H9 (cell line): ENCODE measurements around the gene BCL2L15. TPM values are rescaled to one million over a fixed set of nuclear protein-coding genes. Genes with fewer than 3 reads are reported as not detected.

Experiments
- DNase-seq: peaks from one replicate; pipeline ENCODE4 v3.0.0-alpha.2; 2017
- H2AFZ ChIP-seq: one replicate; pipeline ENCODE4 v1.6.1; 2013; ENCODE audit warnings: mild to moderate bottlenecking, low read length, control low read depth, moderate library complexity
- H2AK5ac ChIP-seq: 2 replicates; pipeline ENCODE4 v1.6.1; 2013; ENCODE audit warnings: low read length, control low read depth, mixed read lengths; ENCODE audit not compliant: insufficient read length
- H2BK120ac ChIP-seq: one replicate; pipeline ENCODE4 v1.6.1; 2013; ENCODE audit warnings: low read depth, mild to moderate bottlenecking, low read length, control low read depth, inconsistent platforms; ENCODE audit not compliant: poor library complexity, severe bottlenecking
- H2BK12ac ChIP-seq: 2 replicates; pipeline ENCODE4 v1.6.1; 2013; ENCODE audit warnings: low read length, control low read depth, mixed read lengths, low read depth; ENCODE audit not compliant: insufficient read length
- H2BK15ac ChIP-seq: 2 replicates; pipeline ENCODE4 v1.6.1; 2013; ENCODE audit warnings: low read depth, low read length, control low read depth
- H2BK20ac ChIP-seq: one replicate; pipeline ENCODE4 v1.6.1; 2013; ENCODE audit warnings: low read depth, mild to moderate bottlenecking, low read length, control low read depth, inconsistent platforms; ENCODE audit not compliant: poor library complexity, severe bottlenecking
- H2BK5ac ChIP-seq: 2 replicates; pipeline ENCODE4 v1.6.1; 2013; ENCODE audit warnings: low read length, control low read depth, mixed read lengths; ENCODE audit not compliant: insufficient read length
- H3K14ac ChIP-seq: 2 replicates; pipeline ENCODE4 v1.6.1; 2013; ENCODE audit warnings: low read length, control low read depth; ENCODE audit not compliant: insufficient read depth
- H3K18ac ChIP-seq: 2 replicates; pipeline ENCODE4 v1.6.1; 2013; ENCODE audit warnings: low read depth, mild to moderate bottlenecking, mixed read lengths, low read length, control low read depth; ENCODE audit not compliant: insufficient read length
- H3K23ac ChIP-seq: 2 replicates; pipeline ENCODE4 v1.6.1; 2013; ENCODE audit warnings: low read length, control low read depth, mixed read lengths, low read depth; ENCODE audit not compliant: insufficient read length
- H3K23me2 ChIP-seq: 2 replicates; pipeline ENCODE4 v1.6.1; 2013; ENCODE audit warnings: low read depth, mild to moderate bottlenecking, mixed read lengths, low read length, control low read depth; ENCODE audit not compliant: insufficient read length, poor library complexity, severe bottlenecking
- H3K27ac ChIP-seq: 2 replicates; pipeline ENCODE4 v1.5.1; 2013; ENCODE audit warnings: low read length, control low read depth, mixed read lengths, low read depth; ENCODE audit not compliant: insufficient read length
- H3K27me3 ChIP-seq: 2 replicates; pipeline ENCODE4 v1.6.1; 2013; ENCODE audit warnings: low read length, control low read depth, inconsistent platforms; ENCODE audit not compliant: insufficient read depth
- H3K4ac ChIP-seq: 2 replicates; pipeline ENCODE4 v1.6.1; 2013; ENCODE audit warnings: low read depth, mild to moderate bottlenecking, control low read depth, inconsistent platforms, low read length, moderate library complexity
- H3K4me1 ChIP-seq: 2 replicates; pipeline ENCODE4 v1.6.1; 2013; ENCODE audit warnings: low read length, control low read depth, inconsistent platforms; ENCODE audit not compliant: insufficient read depth
- H3K4me2 ChIP-seq: 2 replicates; pipeline ENCODE4 v1.6.1; 2013; ENCODE audit warnings: low read length, control low read depth, mixed read lengths; ENCODE audit not compliant: insufficient read length, insufficient read depth
- H3K56ac ChIP-seq: 2 replicates; pipeline ENCODE4 v1.6.1; 2013; ENCODE audit warnings: low read depth, mild to moderate bottlenecking, mixed read lengths, low read length, control low read depth; ENCODE audit not compliant: insufficient read length
- H3K79me1 ChIP-seq: 2 replicates; pipeline ENCODE4 v1.6.1; 2013; ENCODE audit warnings: low read depth, mild to moderate bottlenecking, moderate library complexity, low read length, control low read depth, inconsistent platforms; ENCODE audit not compliant: insufficient read depth, poor library complexity, severe bottlenecking
- H3K79me2 ChIP-seq: 2 replicates; pipeline ENCODE4 v1.6.1; 2013; ENCODE audit warnings: low read length, control low read depth, inconsistent platforms; ENCODE audit not compliant: insufficient read depth
- H3K9ac ChIP-seq: 2 replicates; pipeline ENCODE4 v1.6.1; 2013; ENCODE audit warnings: low read length, control low read depth, mixed read lengths; ENCODE audit not compliant: insufficient read length; ENCODE audit errors: extremely low read depth
- H3K9me3 ChIP-seq: one replicate; pipeline ENCODE4 v1.6.1; 2013; ENCODE audit warnings: low read depth, low read length, inconsistent platforms; ENCODE audit not compliant: control insufficient read depth
- H3T11ph ChIP-seq: one replicate; pipeline ENCODE4 v1.6.1; 2013; ENCODE audit warnings: mild to moderate bottlenecking, low read length, control low read depth, inconsistent platforms
- H4K20me1 ChIP-seq: one replicate; pipeline ENCODE4 v1.6.1; 2013; ENCODE audit not compliant: control insufficient read depth, insufficient read length, insufficient read depth
- H4K5ac ChIP-seq: 2 replicates; pipeline ENCODE4 v1.6.1; 2013; ENCODE audit warnings: low read depth, mild to moderate bottlenecking, mixed read lengths, low read length, control low read depth; ENCODE audit not compliant: insufficient read length
- H4K8ac ChIP-seq: replicated peaks from 2 replicates; pipeline ENCODE4 v1.6.1; 2013; ENCODE audit warnings: low read length, control low read depth, mixed read lengths, low read depth; ENCODE audit not compliant: insufficient read length
- H4K91ac ChIP-seq: 2 replicates; pipeline ENCODE4 v1.6.1; 2013; ENCODE audit warnings: low read depth, mild to moderate bottlenecking, moderate library complexity, mixed read lengths, low read length, control low read depth; ENCODE audit not compliant: insufficient read length
- H3K27ac Mint-ChIP-seq, 3 experiments: 2 replicates in 2 of 3; 3 replicates in 1 of 3; pipeline ENCODE4 v1.8.0; 2020 to 2021; ENCODE audit warnings: mixed read lengths in 3 of 3, mild to moderate bottlenecking in 1 of 3, moderate library complexity in 1 of 3
- H3K27me3 Mint-ChIP-seq: 2 replicates; pipeline ENCODE4 v1.8.0; 2021; ENCODE audit warnings: low read depth, mild to moderate bottlenecking, moderate library complexity, mixed read lengths
- H3K36me3 Mint-ChIP-seq, 3 experiments: 2 replicates in 2 of 3; 3 replicates in 1 of 3; pipeline ENCODE4 v1.8.0; 2020 to 2021; ENCODE audit warnings: low read depth in 3 of 3, mixed read lengths in 3 of 3; ENCODE audit not compliant: insufficient read depth in 1 of 3
- H3K4me1 Mint-ChIP-seq, 2 experiments: 2 replicates each; pipeline ENCODE4 v1.8.0; 2020; ENCODE audit warnings: mixed read lengths in 2 of 2
- H3K4me3 Mint-ChIP-seq, 2 experiments: 2 replicates in 1 of 2; 3 replicates in 1 of 2; pipeline ENCODE4 v1.8.0; 2020 to 2021; ENCODE audit warnings: mild to moderate bottlenecking in 2 of 2, mixed read lengths in 2 of 2, moderate library complexity in 1 of 2
- H3K9me3 Mint-ChIP-seq, 2 experiments: 2 replicates in 1 of 2; 3 replicates in 1 of 2; pipeline ENCODE4 v1.8.0; 2020; ENCODE audit warnings: mild to moderate bottlenecking in 2 of 2, mixed read lengths in 2 of 2, moderate library complexity in 1 of 2
- WGBS: extraction: QIAGEN DNeasy Blood & Tissue Kit; methylation state at CpG from one replicate; pipeline ENCODE4 v1.1.7; 2013; ENCODE audit warnings: missing lambda C conversion rate, low lambda C conversion rate, mixed read lengths; ENCODE audit not compliant: insufficient read length; ENCODE audit errors: extremely low coverage; 5-methylcytosine and 5-hydroxymethylcytosine counted together
- total RNA-seq: library from RNA; stranded (reverse); gene quantifications from 2 replicates; pipeline ENCODE4 v1.2.1, GENCODE V29; 2021
- TF ChIP-seq, protein P1 (sequence below): fragments of 200-600 bp; sonication (generic); conservative IDR thresholded peaks from 3 replicates; pipeline ENCODE4 v1.8.0; 2021; ENCODE audit warnings: antibody characterized with exemption, mild to moderate bottlenecking

Gene BCL2L15
- total RNA-seq, 1 experiment from 2014 or later, result 0.22 TPM

DNA sequence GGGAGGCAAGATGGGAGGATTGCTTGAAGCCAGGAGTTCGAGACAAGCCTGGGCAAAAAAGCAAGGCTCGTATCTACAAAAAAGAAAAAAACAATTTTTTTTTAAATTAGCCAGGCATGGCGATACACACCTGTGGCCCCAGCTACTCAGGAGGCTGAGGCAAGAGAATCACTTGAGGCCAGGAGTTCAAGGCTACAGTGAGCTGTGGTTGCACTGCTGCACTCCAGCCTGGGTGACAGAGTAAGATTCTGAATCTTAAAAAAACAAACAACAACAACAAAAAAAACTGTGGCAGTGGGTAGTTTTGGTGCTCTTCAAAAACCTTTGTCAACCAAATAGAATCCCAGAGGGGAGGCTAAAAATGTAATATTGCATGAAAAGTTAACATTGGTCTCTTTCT, 16.6 kb downstream of the BCL2L15 start:
- Mint-ChIP-seq H3K36me3 (no peaks in the 10 kb centered on the region), H3K4me1 (no peaks in the 10 kb centered on the region), H3K4me3 (no peak overlapping the region), H3K27ac (no peak overlapping the region), H3K9me3 (no peaks in the 10 kb centered on the region), H3K27me3 (no peaks in the 10 kb centered on the region)
- no peak overlapping the region for H3K4me2 ChIP-seq
- H2BK15ac ChIP-seq, result no peak overlapping the region
- no peaks in the 10 kb centered on the region for H3K27me3 ChIP-seq
- H3K79me1 ChIP-seq, result no peaks in the 10 kb centered on the region
- H3K18ac ChIP-seq, result no peak overlapping the region
- no peak overlapping the region for H3T11ph ChIP-seq
- no CpG with 5 or more reads among the region's 3 CpGs for WGBS
- H2BK120ac ChIP-seq, result no peak overlapping the region
- H4K8ac ChIP-seq, result no peak overlapping the region
- H3K23me2 ChIP-seq, result no peaks in the 10 kb centered on the region
- no peaks in the 10 kb centered on the region for H3K9me3 ChIP-seq
- H4K5ac ChIP-seq, result no peak overlapping the region
- H2BK12ac ChIP-seq, result no peak overlapping the region
- no peak overlapping the region for H3K4ac ChIP-seq
- H2BK20ac ChIP-seq, result no peak overlapping the region
- no peaks in the 10 kb centered on the region for H3K79me2 ChIP-seq
- H4K91ac ChIP-seq, result no peak overlapping the region
- H4K20me1 ChIP-seq, result no peaks in the 10 kb centered on the region
- H3K23ac ChIP-seq, result no peak overlapping the region
- no peak overlapping the region for H3K14ac ChIP-seq
- H2AFZ ChIP-seq, result no peak overlapping the region
- H3K4me1 ChIP-seq, result no peaks in the 10 kb centered on the region
- no peak overlapping the region for H3K27ac ChIP-seq
- no peak overlapping the region for H2AK5ac ChIP-seq
- TF ChIP-seq, protein P1, sequence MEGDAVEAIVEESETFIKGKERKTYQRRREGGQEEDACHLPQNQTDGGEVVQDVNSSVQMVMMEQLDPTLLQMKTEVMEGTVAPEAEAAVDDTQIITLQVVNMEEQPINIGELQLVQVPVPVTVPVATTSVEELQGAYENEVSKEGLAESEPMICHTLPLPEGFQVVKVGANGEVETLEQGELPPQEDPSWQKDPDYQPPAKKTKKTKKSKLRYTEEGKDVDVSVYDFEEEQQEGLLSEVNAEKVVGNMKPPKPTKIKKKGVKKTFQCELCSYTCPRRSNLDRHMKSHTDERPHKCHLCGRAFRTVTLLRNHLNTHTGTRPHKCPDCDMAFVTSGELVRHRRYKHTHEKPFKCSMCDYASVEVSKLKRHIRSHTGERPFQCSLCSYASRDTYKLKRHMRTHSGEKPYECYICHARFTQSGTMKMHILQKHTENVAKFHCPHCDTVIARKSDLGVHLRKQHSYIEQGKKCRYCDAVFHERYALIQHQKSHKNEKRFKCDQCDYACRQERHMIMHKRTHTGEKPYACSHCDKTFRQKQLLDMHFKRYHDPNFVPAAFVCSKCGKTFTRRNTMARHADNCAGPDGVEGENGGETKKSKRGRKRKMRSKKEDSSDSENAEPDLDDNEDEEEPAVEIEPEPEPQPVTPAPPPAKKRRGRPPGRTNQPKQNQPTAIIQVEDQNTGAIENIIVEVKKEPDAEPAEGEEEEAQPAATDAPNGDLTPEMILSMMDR, result no peak
- H3K56ac ChIP-seq, result no peak overlapping the region
- no peak for DNase-seq
- no peak overlapping the region for H3K9ac ChIP-seq
- H2BK5ac ChIP-seq, result no peak overlapping the region
